Lower leg skin (tissue), 3 donors: ENCODE data around the gene WNT7B.

Source experiments
- CTCF ChIP-seq, 3 donors: fragments of 450-650 bp; IDR thresholded peaks; one replicate each; pipeline ENCODE4 v1.5.1; 2016; ENCODE audit warnings: antibody characterized with exemption in 3 of 3, mild to moderate bottlenecking in 3 of 3, moderate library complexity in 2 of 3
- POLR2A ChIP-seq, 2 donors: fragments of 450-650 bp; IDR thresholded peaks; one replicate each; pipeline ENCODE4 v1.6.1; 2016 to 2017; ENCODE audit warnings: antibody characterized with exemption in 2 of 2, mild to moderate bottlenecking in 1 of 2, moderate library complexity in 1 of 2

DNA sequence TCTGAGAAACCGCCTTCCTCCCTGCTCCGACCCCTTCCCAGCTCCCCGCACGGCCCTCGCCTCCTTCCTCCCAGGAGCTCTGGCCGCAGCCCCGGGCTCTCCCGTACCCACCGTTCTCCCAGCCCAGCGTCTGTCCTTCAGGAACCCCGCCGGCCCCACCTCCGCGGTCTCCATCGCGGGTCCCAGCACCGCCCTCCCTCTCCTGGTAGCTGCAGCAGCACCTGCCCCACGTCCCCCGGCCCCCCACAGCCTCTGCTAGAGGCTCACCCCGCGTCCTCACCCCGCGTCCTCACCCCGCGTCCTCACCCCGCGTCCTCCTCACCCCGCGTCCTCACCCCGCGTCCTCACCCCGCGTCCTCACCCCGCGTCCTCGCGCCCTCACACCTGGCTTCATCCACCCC lies 85.9 kb downstream of the WNT7B start:
- TF ChIP-seq CTCF (IDR thresholded peaks at IDR 0.05) (no peak), POLR2A (IDR thresholded peaks at IDR 0.05) (no peak)
